SHP77 treated with DMSO at 0.1 percent for 48 hours (cell line): ENCODE data around the gene FAM120B.

Experiments
- DNase-seq: peaks from one replicate; lab custom pipeline; 2025; lab: John Stamatoyannopoulos, UW

Gene FAM120B

DNA sequence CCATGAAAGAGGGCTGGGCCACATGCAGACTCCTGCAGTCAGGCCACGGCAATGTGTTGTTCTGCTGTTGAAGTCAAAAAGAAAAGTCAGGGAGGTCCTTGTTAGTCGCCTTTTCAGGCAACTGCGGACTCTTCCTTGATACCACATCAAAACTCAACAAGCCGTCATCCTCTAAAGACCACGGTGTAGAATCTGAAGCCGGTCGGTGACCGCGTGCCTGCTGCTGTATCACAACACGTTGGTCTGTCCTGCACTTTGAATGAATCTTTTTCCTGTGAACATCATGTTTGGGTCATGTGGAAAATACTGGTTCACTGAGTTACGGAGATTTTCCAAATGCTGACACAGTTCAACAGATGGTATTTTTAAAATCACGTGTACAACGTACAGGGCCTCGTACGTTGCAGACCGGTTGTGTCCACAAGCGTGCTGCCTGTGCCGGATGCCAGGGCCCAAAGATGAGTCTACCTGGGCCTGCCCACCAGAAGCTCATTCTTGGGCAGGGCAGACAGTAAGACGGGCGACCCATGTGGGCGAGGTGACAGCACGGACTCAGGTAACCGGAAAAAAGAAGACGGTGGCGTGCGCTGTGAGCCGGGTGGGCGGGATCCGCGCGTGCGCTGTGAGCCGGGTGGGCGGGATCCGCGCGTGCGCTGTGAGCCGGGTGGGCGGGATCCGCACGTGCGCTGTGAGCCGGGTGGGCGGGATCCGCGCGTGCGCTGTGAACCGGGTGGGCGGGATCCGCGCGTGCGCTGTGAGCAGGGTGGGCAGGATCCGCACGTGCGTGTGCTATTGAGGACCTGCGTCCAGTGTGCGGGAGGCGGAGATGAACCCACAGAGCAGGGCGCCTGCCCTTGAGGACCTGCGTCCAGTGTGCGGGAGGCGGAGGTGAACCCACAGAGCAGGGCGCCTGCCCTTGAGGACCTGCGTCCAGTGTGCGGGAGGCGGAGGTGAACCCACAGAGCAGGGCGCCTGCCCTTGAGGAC, 114.5 kb downstream of the FAM120B start:
- no peak for DNase-seq

DNA sequence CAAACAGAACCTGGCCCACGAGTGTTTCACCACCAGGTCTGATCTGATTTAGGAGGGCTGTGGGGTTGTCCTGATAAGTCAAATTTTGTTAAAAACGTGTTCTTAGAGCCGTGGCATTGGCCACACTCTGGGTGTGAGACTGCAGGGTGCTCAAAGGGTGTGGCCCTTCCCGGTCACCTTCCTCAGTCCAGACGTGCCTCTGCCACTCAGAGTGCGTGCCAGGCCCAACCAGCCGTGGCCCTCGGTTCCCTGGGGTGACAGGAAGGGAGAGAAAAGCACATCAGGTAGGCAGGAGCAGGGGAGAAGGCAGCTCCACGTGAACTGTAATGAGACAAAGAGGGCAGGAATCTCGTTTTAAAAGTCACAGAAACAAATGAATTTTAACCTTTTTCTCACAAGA, 115.4 kb downstream of the FAM120B start:
- no peak for DNase-seq

GRCh38 chr6:170423030-170423429, 116.5 kb downstream of the FAM120B start:
- no peak for DNase-seq

DNA sequence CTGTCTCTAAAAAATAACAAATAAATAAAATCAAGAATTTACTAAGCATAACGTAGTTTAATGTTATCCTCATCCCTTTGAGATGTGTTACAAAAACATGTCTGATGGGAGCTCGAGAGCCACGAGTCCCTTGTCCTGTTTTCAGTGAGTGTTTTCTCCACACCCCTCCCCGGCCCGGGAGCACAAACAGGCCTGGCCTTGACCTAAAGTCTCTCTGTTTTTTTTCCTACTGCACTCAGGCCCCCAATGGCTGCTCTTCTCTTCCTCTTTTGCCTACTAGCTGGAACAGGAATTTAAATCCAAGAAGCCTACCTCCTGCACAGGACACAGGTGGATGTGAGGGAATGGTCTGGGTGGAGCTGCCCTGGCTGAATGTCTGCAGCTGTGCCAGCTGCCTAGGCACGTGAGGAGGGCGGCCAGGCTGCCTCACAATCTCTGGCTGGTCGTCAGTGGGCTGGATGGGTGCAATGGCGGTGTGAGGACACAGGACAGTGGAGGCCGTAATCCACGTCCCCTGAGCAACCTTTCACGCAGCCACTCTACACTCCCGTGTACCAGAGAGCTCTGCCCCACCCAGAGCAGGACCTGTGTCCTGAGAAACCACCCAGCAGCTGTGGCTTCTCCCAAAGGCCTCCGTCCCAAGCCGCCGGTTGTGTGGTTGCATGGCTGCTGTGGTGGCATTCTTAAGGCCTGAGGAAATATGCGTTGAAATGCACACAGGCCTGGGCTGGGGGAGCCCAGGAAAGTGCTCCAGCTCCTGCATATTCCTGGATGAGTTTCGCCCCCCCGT, 117.5 kb downstream of the FAM120B start:
- DNase-seq: no peak

DNA sequence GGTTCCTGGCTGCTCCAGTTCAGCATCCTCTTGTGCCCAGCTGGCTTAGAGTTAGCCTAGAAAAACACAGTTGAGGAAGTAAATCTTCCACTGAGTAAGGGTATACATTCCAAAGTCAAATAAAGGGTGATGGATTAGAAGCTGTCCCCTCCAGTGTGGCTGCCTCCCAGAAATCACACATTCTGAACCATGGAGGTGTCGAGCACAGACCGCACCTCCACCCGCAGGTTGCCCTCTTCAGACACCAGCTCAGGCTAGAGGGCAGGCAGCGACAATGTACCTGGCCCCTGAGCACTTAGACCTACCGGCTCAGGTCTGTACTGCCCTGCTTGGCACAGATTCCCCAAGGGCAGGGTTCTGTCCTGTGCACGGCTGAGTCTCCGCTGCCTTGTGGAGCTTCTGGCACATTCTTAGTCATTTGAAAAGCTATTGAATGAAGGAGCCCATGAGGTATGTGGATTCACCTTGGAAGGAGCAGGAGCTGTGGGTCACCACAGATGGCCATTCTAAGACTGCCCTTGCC, 118.1 kb downstream of the FAM120B start:
- DNase-seq: no peak

GRCh38 chr6:170429450-170429849, 122.9 kb downstream of the FAM120B start:
- DNase-seq: no peak

- DNase-seq: no peak
Observed at GRCh38 chr6:170433163-170434116, 126.9 kb downstream of the FAM120B start.

- no peak for DNase-seq
Observed at GRCh38 chr6:170434117-170434820, 127.7 kb downstream of the FAM120B start.

- DNase-seq: no peak
Observed at GRCh38 chr6:170434821-170435155, 128.2 kb downstream of the FAM120B start.

GRCh38 chr6:170435766-170436165, 129.2 kb downstream of the FAM120B start:
- no peak for DNase-seq

- DNase-seq: no peak
Observed at GRCh38 chr6:170436209-170436809, 129.8 kb downstream of the FAM120B start.

- no peak for DNase-seq
Observed at GRCh38 chr6:170437719-170438401, 131.3 kb downstream of the FAM120B start.

GRCh38 chr6:170438402-170438753, 131.8 kb downstream of the FAM120B start:
- peak; percentile 95 for DNase-seq

GRCh38 chr6:170438861-170439260, 132.3 kb downstream of the FAM120B start:
- DNase-seq: no peak

DNA sequence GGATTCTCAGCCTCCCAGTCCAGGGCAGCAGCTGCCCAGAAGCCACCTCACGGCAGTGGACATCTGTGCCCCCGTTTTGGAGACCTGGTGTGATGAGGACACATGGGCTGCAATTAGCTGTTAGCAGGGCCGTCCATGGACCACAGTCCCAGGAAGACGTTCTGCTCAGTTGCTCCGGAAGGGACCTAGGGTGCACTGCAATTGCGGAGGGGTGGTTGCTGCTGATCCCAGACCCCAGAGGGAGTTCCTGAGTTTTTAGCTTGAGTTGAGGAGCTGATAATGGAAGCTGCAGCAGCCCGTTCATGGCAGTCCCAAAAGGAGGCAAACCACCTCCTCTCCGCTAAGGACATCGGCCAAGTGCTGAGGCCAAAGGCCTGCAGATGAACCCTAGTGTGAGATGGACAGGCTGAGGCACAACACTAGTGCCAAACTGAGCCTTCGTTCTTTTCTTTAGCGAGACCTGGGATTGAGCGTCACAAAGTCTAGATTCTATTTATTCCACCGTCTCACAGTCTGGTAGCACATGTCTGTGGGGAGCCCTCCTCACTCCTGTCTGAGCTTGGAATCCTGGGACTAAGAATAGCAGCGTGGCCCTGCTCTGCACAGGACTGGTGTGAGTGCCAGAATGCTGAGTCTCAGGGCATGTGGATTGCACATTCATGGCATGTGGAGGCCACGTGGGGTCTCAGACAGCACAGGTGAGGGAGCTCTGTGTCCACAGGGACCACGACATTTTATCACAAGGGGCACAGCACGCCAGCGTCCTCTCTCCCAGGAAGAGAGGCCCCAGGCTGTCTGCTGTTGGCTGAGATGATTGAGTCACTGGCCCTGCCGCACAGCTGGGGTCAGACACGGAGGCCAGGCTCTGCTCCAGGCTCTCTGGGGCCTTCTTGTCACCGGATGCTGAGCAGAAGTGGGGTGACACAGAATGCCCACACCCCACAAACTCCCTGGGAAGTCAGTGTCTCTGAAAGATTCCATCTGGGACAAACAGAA, 133.1 kb downstream of the FAM120B start:
- DNase-seq: no peak

DNA sequence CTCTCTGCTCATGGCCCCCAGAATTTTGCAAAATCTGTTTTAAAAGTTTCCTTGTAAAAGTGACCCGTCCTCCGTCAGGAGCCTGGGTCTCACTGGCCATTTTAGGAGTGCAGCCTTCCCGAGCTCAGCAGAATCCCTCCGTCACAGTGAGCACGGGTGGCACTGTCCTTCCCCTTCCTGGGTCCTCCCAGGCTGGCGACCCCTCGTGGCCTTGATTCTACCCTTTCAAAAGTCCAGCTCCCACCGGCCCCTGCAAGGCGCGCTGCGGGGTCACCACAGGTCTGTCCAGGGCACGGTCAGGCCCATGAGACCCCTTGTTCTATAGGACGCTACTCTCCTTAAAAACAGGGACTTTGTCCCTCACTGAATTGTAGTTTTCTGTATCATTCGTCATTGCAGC, 133.9 kb downstream of the FAM120B start:
- DNase-seq: no peak

DNA sequence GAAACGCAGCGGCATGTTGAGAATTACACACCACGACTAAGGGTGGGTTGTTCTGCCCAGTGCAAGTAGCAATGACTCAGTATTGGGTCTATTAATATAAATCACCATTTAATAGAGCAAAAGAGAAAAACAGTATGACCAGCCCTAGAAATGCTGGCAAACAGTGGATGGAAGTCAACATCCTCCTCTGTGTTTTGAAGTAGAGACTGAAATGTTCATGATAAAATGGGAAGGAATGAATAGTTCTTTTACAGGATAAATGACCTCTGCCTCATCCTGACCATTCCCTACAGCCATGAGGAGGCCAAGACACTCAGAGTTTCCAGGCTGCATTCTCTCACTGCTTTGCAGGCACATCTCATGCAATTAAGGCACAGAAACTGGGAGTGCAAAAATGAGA, 134.8 kb downstream of the FAM120B start:
- no peak for DNase-seq

DNA sequence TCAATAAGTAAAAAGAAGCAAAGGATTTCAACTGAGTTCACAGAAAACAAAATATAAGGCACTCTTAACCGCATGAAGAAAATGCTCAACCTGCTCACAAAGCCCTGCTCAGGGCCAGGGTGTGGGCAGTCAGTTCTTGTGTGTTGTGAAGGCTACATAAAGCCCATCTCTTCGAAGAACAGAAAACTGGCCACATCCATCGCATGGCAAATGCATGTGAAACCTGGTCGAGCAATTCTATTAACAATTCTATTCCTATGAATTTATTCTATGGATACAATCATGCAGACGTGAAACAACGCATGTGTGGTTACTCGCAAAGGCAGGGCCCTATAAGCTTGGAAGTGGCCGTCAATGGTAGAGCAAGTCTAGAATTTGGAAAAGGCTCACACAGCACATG, 136.0 kb downstream of the FAM120B start:
- DNase-seq: no peak

DNA sequence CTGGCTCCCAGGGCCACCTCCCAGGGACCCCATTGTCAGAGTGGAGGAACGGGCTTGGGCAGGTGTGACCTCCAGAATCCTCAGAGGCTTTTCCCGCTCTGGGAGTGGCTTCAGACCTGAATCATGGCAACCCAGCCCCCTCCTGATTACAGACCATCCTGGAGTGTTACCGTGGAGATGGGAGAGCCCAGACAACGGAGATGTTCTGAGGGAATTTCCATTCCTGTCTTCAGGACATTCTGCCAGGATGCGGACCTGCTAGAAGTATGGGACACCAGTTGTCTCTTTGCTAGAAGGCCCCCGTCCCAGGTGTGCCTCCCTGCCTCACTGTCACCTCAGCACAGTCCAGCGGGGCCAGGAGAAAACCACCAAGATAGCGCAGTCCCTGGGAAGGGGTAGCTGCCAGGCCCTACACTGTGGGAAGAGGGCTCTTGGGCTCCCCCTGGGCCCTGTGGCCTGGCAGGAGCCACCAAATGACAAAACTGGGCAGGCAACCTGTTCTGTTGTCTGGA, 136.6 kb downstream of the FAM120B start:
- DNase-seq: no peak
